OCI-LY3 (cell line): ENCODE data around the gene ZCCHC2.

Experiments
- H2AFZ ChIP-seq: fragments of 200-600, 300-600 bp; shearing (Covaris generic); 2 replicates; pipeline ENCODE4 v1.6.0; 2014; ENCODE audit warnings: antibody characterized with exemption, low read depth, low read length
- H3K27ac ChIP-seq: fragments of 200-600, 300-600 bp; sonication (generic); 2 replicates; pipeline ENCODE4 v1.5.1; 2014; ENCODE audit warnings: mild to moderate bottlenecking, low read length, moderate library complexity, mixed read lengths
- H3K27me3 ChIP-seq: fragments of 200-600, 300-600 bp; sonication (generic); 2 replicates; pipeline ENCODE4 v1.6.1; 2014; ENCODE audit warnings: low read depth, low read length, mixed read lengths
- H3K36me3 ChIP-seq: fragments of 200-600, 300-600 bp; sonication (generic); replicated peaks from 2 replicates; pipeline ENCODE3; 2014; ENCODE audit warnings: low read depth, low read length, mixed read lengths
- H3K4me1 ChIP-seq: fragments of 300-600, 200-600 bp; sonication (generic); 2 replicates; pipeline ENCODE4 v1.6.1; 2014; ENCODE audit warnings: low read length, mixed read lengths
- H3K4me2 ChIP-seq: fragments of 200-600, 300-600 bp; sonication (generic); 2 replicates; pipeline ENCODE4 v1.6.1; 2014; ENCODE audit warnings: low read length, mixed read lengths
- H3K4me3 ChIP-seq: fragments of 300-600, 200-600 bp; sonication (generic); 2 replicates; pipeline ENCODE4 v1.5.1; 2014; ENCODE audit warnings: antibody characterized with exemption, mild to moderate bottlenecking, low read length, moderate library complexity
- H3K79me2 ChIP-seq: fragments of 300-600, 200-600 bp; shearing (Covaris generic); 2 replicates; pipeline ENCODE4 v1.6.1; 2014; ENCODE audit warnings: mild to moderate bottlenecking, low read length, mixed read lengths
- H3K9ac ChIP-seq: fragments of 300-600, 200-600 bp; shearing (Covaris generic); 2 replicates; pipeline ENCODE4 v1.6.0; 2014; ENCODE audit warnings: mild to moderate bottlenecking, low read length, moderate library complexity
- H3K9me3 ChIP-seq: fragments of 200-600, 300-600 bp; shearing (Covaris generic); 2 replicates; pipeline ENCODE4 v1.6.1; 2014; ENCODE audit warnings: low read length, mixed read lengths; ENCODE audit not compliant: insufficient read depth
- H4K20me1 ChIP-seq: fragments of 200-600, 300-600 bp; sonication (generic); 2 replicates; pipeline ENCODE4 v1.6.1; 2016; ENCODE audit warnings: low read length, mixed read lengths; ENCODE audit not compliant: insufficient read depth
- EZH2phosphoT487 ChIP-seq: fragments of 200-600 bp; shearing (Covaris generic); IDR thresholded peaks from 2 replicates; pipeline ENCODE4 v1.6.1; 2018; ENCODE audit warnings: antibody characterized with exemption, mixed run types, low read depth
- TF ChIP-seq, protein P1 (sequence below): fragments of 200-600, 300-600 bp; sonication (generic); IDR thresholded peaks from 2 replicates; pipeline ENCODE4 v1.5.1; 2014; ENCODE audit warnings: antibody characterized with exemption, low read length, low read depth

ZCCHC2 gene

DNA sequence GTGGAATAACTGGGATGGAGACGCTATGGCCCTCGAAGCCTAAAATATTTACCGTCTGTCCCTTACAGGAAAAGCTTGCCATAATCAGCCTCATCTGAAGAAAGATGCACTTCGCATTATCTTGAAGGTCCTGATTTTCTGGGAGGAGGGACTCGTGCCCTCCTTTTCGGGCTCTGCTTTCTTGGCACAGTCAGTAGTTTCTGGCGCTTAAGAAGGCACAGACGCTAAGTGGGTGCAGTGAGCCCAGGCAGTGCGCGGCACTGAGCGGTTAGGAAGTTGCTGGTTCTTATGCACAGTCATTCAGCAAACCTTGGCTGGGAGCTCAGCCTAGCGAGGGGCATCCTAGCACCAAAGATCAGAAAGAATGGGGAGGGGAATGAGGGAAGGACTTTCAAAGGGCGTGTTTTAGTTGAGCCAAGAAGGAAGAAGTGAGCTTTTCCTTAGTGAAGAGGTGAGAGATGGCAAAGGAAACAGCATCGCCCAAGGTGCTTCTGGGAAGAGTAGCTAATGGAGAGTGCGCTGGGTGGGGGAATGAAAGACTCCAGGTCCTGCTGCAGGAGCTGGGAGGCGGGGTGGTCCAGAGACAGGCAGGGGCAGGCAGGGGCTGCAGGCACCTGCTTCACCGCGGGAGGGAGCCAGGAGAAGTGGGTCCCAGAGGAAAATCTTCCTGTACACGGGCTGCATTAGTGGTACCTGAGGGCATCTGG is 64.1 kb downstream of the ZCCHC2 start:
- Histone ChIP-seq H3K27me3 (peaks cover 43% of the 10 kb centered on the region), H3K4me1 (peaks cover 55% of the 10 kb centered on the region), H3K27ac (no peak overlapping the region), H3K4me2 (peak overlapping the region; percentile 82), H3K9ac (no peak overlapping the region), H3K4me3 (no peak overlapping the region), H3K36me3 (peaks cover 6% of the 10 kb centered on the region), H4K20me1 (peaks cover 37% of the 10 kb centered on the region), H3K79me2 (no peaks in the 10 kb centered on the region), H3K9me3 (no peaks in the 10 kb centered on the region), H2AFZ (no peak overlapping the region)
- TF ChIP-seq, protein P1, sequence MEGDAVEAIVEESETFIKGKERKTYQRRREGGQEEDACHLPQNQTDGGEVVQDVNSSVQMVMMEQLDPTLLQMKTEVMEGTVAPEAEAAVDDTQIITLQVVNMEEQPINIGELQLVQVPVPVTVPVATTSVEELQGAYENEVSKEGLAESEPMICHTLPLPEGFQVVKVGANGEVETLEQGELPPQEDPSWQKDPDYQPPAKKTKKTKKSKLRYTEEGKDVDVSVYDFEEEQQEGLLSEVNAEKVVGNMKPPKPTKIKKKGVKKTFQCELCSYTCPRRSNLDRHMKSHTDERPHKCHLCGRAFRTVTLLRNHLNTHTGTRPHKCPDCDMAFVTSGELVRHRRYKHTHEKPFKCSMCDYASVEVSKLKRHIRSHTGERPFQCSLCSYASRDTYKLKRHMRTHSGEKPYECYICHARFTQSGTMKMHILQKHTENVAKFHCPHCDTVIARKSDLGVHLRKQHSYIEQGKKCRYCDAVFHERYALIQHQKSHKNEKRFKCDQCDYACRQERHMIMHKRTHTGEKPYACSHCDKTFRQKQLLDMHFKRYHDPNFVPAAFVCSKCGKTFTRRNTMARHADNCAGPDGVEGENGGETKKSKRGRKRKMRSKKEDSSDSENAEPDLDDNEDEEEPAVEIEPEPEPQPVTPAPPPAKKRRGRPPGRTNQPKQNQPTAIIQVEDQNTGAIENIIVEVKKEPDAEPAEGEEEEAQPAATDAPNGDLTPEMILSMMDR: no peak
- TF ChIP-seq EZH2phosphoT487: no peak

- Histone ChIP-seq H3K4me2 (peak overlapping the region; percentile 31), H3K9ac (no peak overlapping the region), H3K27me3 (peaks cover 46% of the 10 kb centered on the region), H3K4me3 (no peak overlapping the region), H2AFZ (no peak overlapping the region), H4K20me1 (peaks cover 37% of the 10 kb centered on the region), H3K79me2 (no peaks in the 10 kb centered on the region), H3K9me3 (peaks cover 3% of the 10 kb centered on the region; the same call in 1 of the 2 replicates), H3K36me3 (peaks cover 6% of the 10 kb centered on the region), H3K4me1 (peaks cover 55% of the 10 kb centered on the region), H3K27ac (no peak overlapping the region)
- no peak for TF ChIP-seq EZH2phosphoT487
- TF ChIP-seq, protein P1: no peak
Measured at GRCh38 chr18:62587689-62588088, 64.9 kb downstream of the ZCCHC2 start.

GRCh38 chr18:62588217-62588616 is 65.4 kb downstream of the ZCCHC2 start:
- Histone ChIP-seq H3K27me3 (peaks cover 51% of the 10 kb centered on the region), H3K9me3 (peaks cover 8% of the 10 kb centered on the region; the same call in 1 of the 2 replicates), H3K4me1 (peaks cover 51% of the 10 kb centered on the region), H2AFZ (no peak overlapping the region), H4K20me1 (peaks cover 37% of the 10 kb centered on the region), H3K36me3 (peaks cover 6% of the 10 kb centered on the region), H3K4me2 (peak overlapping the region; percentile 31), H3K9ac (no peak overlapping the region), H3K4me3 (no peak overlapping the region), H3K79me2 (no peaks in the 10 kb centered on the region), H3K27ac (no peak overlapping the region)
- no peak for TF ChIP-seq EZH2phosphoT487
- TF ChIP-seq, protein P1: no peak

DNA sequence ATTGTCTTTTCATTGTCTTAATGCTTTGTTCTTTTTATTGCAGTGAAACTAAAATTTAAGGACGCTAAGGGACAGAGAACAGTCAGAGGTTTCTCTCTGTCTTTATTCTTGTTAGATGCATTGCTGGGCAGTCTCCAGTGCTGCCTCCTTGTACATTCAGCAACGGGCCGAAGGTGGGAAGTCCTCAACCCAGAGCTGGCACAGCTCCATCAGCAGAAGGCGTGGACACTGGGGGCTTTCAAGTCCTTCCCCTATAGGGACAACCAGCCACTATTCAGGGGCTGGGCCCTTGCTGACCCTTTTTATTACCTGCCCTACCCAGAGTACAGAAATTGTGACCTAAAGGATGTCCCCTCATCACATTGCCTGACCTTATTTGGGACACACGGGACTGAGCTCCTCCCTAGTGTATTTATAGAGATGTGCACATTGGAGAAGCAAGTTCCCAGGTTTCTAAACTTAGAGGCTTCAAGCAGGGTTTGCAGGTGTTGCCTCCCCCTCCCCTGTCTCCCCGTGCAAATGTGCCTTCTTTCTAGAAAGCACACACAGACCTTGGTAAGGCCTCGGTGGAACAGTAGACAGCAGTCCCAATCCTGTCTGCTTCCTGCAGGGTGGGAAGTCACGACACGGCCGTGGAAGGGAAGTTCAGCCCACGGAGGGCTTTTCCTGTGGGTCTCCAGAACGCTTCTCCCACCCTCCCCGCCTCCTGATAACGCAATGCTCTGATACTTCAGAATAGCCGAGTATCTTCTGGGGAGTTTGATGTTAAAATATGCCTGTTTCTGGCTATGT is 68.2 kb downstream of the ZCCHC2 start:
- Histone ChIP-seq H3K9ac (no peak overlapping the region), H3K4me1 (peaks cover 27% of the 10 kb centered on the region), H3K9me3 (peaks cover 8% of the 10 kb centered on the region; the same call in 1 of the 2 replicates), H3K4me2 (no peak overlapping the region), H3K27me3 (peaks cover 51% of the 10 kb centered on the region), H3K4me3 (no peak overlapping the region), H3K36me3 (no peaks in the 10 kb centered on the region), H2AFZ (no peak overlapping the region), H3K27ac (no peak overlapping the region), H4K20me1 (peaks cover 21% of the 10 kb centered on the region), H3K79me2 (no peaks in the 10 kb centered on the region)
- TF ChIP-seq EZH2phosphoT487: no peak
- TF ChIP-seq, protein P1: no peak
